Naive thymus-derived CD8-positive, alpha-beta T cell (primary cell): ENCODE results near the gene TSSC4. TPM values are rescaled to one million over a fixed set of nuclear protein-coding genes. Genes with fewer than 3 reads are reported as not detected.

Experiments used
- ATAC-seq, 2 donors: fragments of 150-1000 bp; cut with Tn5 transposase in 1 of 2; sonication (Bioruptor Pico), chemical (Tn5 transposase) in 1 of 2; 1 replicate in 1 of 2; 2 replicates in 1 of 2; pipeline ENCODE4 v1.10.0; 2021; ENCODE audit warnings: mild to moderate bottlenecking in 2 of 2, moderate library complexity in 2 of 2
- POLR2A ChIA-PET: fragments of 350-600 bp; sonication (Branson Sonifier 250); formaldehyde crosslinking; loops from one replicate; lab custom pipeline; 2021; ENCODE audit warnings: antibody characterized with exemption; lab: Charles Lee
- DNase-seq, 10 donors: peaks; one replicate each; pipeline versions ENCODE4 v3.0.0 to v3.0.0-alpha.2; 2020 to 2022
- H3K27ac Mint-ChIP-seq, 10 donors: one replicate each; pipeline ENCODE4 v1.8.0; 2020 to 2022; ENCODE audit warnings: mild to moderate bottlenecking in 10 of 10, mixed read lengths in 10 of 10, moderate library complexity in 4 of 10, inconsistent platforms in 1 of 10
- H3K27me3 Mint-ChIP-seq, 5 donors: one replicate each; pipeline ENCODE4 v1.8.0; 2021 to 2022; ENCODE audit warnings: mixed read lengths in 5 of 5
- H3K36me3 Mint-ChIP-seq, 3 donors: one replicate each; pipeline ENCODE4 v1.8.0; 2020 to 2022; ENCODE audit warnings: mixed read lengths in 3 of 3, mild to moderate bottlenecking in 2 of 3, inconsistent platforms in 1 of 3
- H3K4me1 Mint-ChIP-seq, 4 donors: one replicate each; pipeline ENCODE4 v1.8.0; 2021 to 2022; ENCODE audit warnings: mixed read lengths in 4 of 4
- H3K4me3 Mint-ChIP-seq, 10 donors: one replicate each; pipeline ENCODE4 v1.8.0; 2020 to 2022; ENCODE audit warnings: mild to moderate bottlenecking in 10 of 10, mixed read lengths in 10 of 10, moderate library complexity in 6 of 10, inconsistent platforms in 1 of 10
- H3K9me3 Mint-ChIP-seq, 9 donors: one replicate each; pipeline ENCODE4 v1.8.0; 2020 to 2022; ENCODE audit warnings: mixed read lengths in 9 of 9, mild to moderate bottlenecking in 3 of 9, inconsistent platforms in 1 of 9, moderate library complexity in 1 of 9
- polyA plus RNA-seq, 3 donors: library from polyadenylated mRNA; unstranded; fragments of 300-500 nt; fragmentation: Illumina TruSeq; gene quantifications; one replicate each; pipeline ENCODE4 v1.2.3, GENCODE V29; 2021
- total RNA-seq, 8 experiments: library from RNA in 2 of 8; stranded (reverse) in 2 of 8; gene quantifications; one replicate each; pipeline ENCODE4 v1.2.3 and lab custom pipeline; 2021 to 2026

Gene TSSC4
- total and polyA plus RNA-seq, 5 experiments from 2014 or later: 49.0 to 68.3 (median 56.6) TPM

DNA sequence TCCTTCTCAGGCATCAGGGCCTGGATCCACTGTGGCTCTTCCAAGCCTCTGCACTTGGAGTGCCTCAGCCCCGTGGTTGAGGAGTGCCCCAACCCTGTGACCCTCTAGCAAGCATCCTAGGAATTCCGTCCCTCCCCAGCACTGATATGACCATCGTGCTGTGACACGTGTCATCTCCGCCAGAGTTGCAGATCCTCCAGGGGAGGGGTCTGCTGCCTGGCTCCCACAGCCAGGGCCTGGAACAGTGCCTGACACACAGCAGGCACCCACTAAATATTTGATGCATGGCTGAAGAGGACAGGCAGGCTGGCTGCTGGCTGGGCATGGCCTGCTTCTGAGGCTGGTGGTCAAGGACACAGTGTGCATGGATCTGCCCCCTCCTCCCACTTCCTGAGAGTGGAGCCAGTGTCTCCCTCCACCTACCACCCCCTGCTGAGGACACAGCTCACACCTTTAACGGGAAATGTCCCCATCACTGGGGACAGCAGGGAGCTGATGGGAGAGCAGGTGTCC lies 25.2 kb upstream of the TSSC4 start:
- Mint-ChIP-seq H3K4me1 (peaks cover 5 to 23% (median 17%) of the 10 kb centered on the region in 4 donors), H3K27ac (peak overlapping the region in 2 of 10 donors; percentile 2 to 24), H3K9me3 (no peaks in the 10 kb centered on the region), H3K27me3 (no peaks in the 10 kb centered on the region), H3K4me3 (peak overlapping the region in 6 of 10 donors; percentile 30 to 80 (median 60)), H3K36me3 (peaks cover 0 to 4% (median 0%) of the 10 kb centered on the region in 3 donors)
- POLR2A ChIA-PET: interaction anchor here (0.6 to 1.8 kb wide), 3 partner anchors 12 to 637 kb away, joined by 3 to 5 read pairs (median 3); no protein-coding TSS in a partner anchor
- DNase-seq: no peak
- ATAC-seq: no peak

GRCh38 chr11:2375964-2376551 lies 24.5 kb upstream of the TSSC4 start:
- H3K36me3 Mint-ChIP-seq: peaks cover 0 to 4% (median 2%) of the 10 kb centered on the region in 3 donors
- peaks cover 9 to 30% (median 24%) of the 10 kb centered on the region in 4 donors for H3K4me1 Mint-ChIP-seq
- no peaks in the 10 kb centered on the region for H3K9me3 Mint-ChIP-seq
- H3K27me3 Mint-ChIP-seq: no peaks in the 10 kb centered on the region
- POLR2A ChIA-PET: interaction anchor here (1.4 to 2.4 kb wide), 4 partner anchors 11 to 77 kb away, joined by 4 to 18 read pairs (median 12); no protein-coding TSS in a partner anchor
- no peak for DNase-seq
- no peak for ATAC-seq
- peak overlapping the region in 4 of 10 donors; percentile 15 to 79 (median 48) for H3K27ac Mint-ChIP-seq
- peak overlapping the region; percentile 26 to 83 (median 64) for H3K4me3 Mint-ChIP-seq

- peak; percentile 72 to 83 for ATAC-seq
- H3K4me1 Mint-ChIP-seq: peaks cover 11 to 38% (median 32%) of the 10 kb centered on the region in 4 donors
- peaks cover 0 to 4% (median 2%) of the 10 kb centered on the region in 3 donors for H3K36me3 Mint-ChIP-seq
- H3K27ac Mint-ChIP-seq: peak within 1 kb of the TSS in 9 of 10 donors; percentile 43 to 92 (median 79)
- POLR2A ChIA-PET: interaction anchor here (1.0 to 2.4 kb wide), 6 partner anchors 10 to 78 kb away, joined by 3 to 18 read pairs (median 11); partner anchors contain the start of gene TSSC4
- H3K4me3 Mint-ChIP-seq: peak within 1 kb of the TSS; percentile 71 to 87 (median 80)
- H3K9me3 Mint-ChIP-seq: no peaks in the 10 kb centered on the region
- peak; percentile 43 to 75 (median 68) for DNase-seq
- H3K27me3 Mint-ChIP-seq: no peaks in the 10 kb centered on the region
Measured at GRCh38 chr11:2376751-2377451, 23.6 kb upstream of the TSSC4 start, which contains the start of gene CD81. TSS of gene CD81 (plus strand) at chr11:2377310. CDS start at chr11:2377550, 240 bp downstream.

DNA sequence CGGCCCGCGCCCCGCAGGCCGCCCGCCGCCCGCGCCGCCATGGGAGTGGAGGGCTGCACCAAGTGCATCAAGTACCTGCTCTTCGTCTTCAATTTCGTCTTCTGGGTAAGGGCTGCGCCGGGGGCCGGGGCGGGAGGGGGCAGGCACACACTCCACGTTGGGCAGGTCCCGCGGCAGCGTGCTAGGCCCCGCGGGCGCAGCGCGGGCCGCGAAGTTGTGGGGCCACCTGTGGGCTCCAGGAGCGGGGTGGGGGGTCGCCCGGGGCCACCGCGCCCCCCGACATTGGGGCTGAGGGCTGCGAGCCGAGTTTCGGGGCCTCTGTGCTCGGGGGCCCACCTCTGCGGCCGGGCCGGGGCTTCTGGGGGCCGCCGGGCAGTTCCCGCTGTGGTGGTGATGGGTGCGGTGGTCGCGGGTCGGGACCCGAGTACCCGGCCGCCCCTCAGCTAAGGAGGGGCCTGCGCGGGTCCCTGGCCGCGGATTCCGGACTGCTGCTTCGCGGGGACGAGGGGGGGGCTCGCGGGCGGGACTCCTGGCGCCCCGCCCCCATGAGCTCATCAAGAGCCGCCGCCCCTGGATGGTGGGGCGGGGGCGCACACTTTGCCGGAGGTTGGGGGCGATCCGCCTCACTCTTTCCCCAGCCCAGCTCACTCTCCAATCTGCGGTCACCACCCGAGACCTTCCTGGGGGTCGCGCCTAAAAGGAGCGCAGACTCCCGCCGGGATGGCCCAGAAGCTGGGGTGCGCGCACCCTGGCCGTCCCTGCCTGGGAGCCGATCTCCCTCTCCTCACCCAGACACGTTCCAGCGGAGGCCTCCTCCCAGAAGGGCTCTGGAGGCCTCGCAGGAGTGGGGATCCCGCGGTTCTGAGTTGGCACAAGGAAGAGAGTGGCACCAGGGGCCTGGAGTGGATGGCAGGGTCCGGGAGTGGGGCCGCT lies 22.8 kb upstream of the TSSC4 start:
- Mint-ChIP-seq H3K4me1 (peaks cover 11 to 46% (median 39%) of the 10 kb centered on the region in 4 donors), H3K4me3 (peak overlapping the region; percentile 71 to 87 (median 80)), H3K9me3 (no peaks in the 10 kb centered on the region), H3K27me3 (no peaks in the 10 kb centered on the region), H3K36me3 (peaks cover 0 to 4% (median 2%) of the 10 kb centered on the region in 3 donors), H3K27ac (peak overlapping the region in 9 of 10 donors; percentile 43 to 92 (median 79))
- DNase-seq: peak in 8 of 10 donors; percentile 20 to 75 (median 49)
- POLR2A ChIA-PET: interaction anchor here (1.0 to 2.4 kb wide), 9 partner anchors 9 to 78 kb away, joined by 3 to 18 read pairs (median 4); partner anchors contain the start of genes C11orf21, TSPAN32 and TSSC4
- ATAC-seq: peak; percentile 59 to 67

- Mint-ChIP-seq H3K9me3 (no peaks in the 10 kb centered on the region), H3K4me3 (peak overlapping the region; percentile 71 to 87 (median 80)), H3K27ac (peak overlapping the region; percentile 43 to 92 (median 78)), H3K27me3 (no peaks in the 10 kb centered on the region), H3K4me1 (peaks cover 15 to 51% (median 48%) of the 10 kb centered on the region in 4 donors), H3K36me3 (peaks cover 0 to 4% (median 2%) of the 10 kb centered on the region in 3 donors)
- no peak for ATAC-seq
- peak in 1 of 10 donors; percentile 3 for DNase-seq
- POLR2A ChIA-PET: interaction anchor here (1.0 to 2.4 kb wide), 7 partner anchors 8 to 79 kb away, joined by 3 to 18 read pairs (median 7); partner anchors contain the start of genes C11orf21, TSPAN32 and TSSC4
Measured at GRCh38 chr11:2378527-2379210, 21.9 kb upstream of the TSSC4 start.

GRCh38 chr11:2379466-2380174 lies 20.9 kb upstream of the TSSC4 start:
- Mint-ChIP-seq H3K27ac (peak overlapping the region in 2 of 10 donors; percentile 20 to 38), H3K9me3 (no peaks in the 10 kb centered on the region), H3K36me3 (peaks cover 0 to 4% (median 2%) of the 10 kb centered on the region in 3 donors), H3K4me1 (peaks cover 18 to 58% (median 56%) of the 10 kb centered on the region in 4 donors), H3K27me3 (no peaks in the 10 kb centered on the region), H3K4me3 (peak overlapping the region in 7 of 10 donors; percentile 18 to 87 (median 41))
- no peak for DNase-seq
- no peak for ATAC-seq
- POLR2A ChIA-PET: no interaction called here

DNA sequence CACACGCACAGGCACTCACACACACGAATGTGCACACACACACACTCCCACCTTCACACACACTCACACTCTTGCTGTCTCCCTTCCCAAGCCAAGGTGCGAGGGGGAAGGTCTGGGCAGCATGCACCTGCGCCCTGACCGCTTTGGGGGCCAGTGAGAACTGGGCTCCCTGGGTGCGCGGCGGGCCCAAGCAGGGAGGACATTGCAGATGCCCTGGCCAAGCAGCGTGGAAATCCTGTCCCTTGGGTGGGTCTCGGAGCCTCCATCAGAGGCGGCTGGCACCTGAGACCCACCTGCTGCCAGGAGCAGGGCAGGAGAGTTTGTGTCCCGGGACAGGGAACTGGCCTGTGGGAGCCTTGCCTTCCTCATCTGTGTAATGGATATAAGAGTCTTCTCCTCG lies 20.2 kb upstream of the TSSC4 start:
- peak in 1 of 10 donors; percentile 0 for DNase-seq
- peaks cover 0 to 4% (median 2%) of the 10 kb centered on the region in 3 donors for H3K36me3 Mint-ChIP-seq
- no peak for ATAC-seq
- H3K4me1 Mint-ChIP-seq: peaks cover 21 to 66% (median 63%) of the 10 kb centered on the region in 4 donors
- peak overlapping the region in 3 of 10 donors; percentile 38 to 83 (median 40) for H3K27ac Mint-ChIP-seq
- H3K27me3 Mint-ChIP-seq: no peaks in the 10 kb centered on the region
- H3K9me3 Mint-ChIP-seq: no peaks in the 10 kb centered on the region
- POLR2A ChIA-PET: no interaction called here
- H3K4me3 Mint-ChIP-seq: peak overlapping the region in 8 of 10 donors; percentile 9 to 81 (median 32)

- ATAC-seq (no peak), DNase-seq (peak in 1 of 10 donors; percentile 0)
- POLR2A ChIA-PET: no interaction called here
- Mint-ChIP-seq H3K4me1 (peaks cover 23 to 68% (median 67%) of the 10 kb centered on the region in 4 donors), H3K9me3 (no peaks in the 10 kb centered on the region), H3K27me3 (no peaks in the 10 kb centered on the region), H3K36me3 (peaks cover 0 to 4% (median 2%) of the 10 kb centered on the region in 3 donors), H3K27ac (peak overlapping the region in 2 of 10 donors; percentile 46 to 83), H3K4me3 (peak overlapping the region in 4 of 10 donors; percentile 9 to 70 (median 52))
Measured at GRCh38 chr11:2380807-2381350, 19.7 kb upstream of the TSSC4 start.

DNA sequence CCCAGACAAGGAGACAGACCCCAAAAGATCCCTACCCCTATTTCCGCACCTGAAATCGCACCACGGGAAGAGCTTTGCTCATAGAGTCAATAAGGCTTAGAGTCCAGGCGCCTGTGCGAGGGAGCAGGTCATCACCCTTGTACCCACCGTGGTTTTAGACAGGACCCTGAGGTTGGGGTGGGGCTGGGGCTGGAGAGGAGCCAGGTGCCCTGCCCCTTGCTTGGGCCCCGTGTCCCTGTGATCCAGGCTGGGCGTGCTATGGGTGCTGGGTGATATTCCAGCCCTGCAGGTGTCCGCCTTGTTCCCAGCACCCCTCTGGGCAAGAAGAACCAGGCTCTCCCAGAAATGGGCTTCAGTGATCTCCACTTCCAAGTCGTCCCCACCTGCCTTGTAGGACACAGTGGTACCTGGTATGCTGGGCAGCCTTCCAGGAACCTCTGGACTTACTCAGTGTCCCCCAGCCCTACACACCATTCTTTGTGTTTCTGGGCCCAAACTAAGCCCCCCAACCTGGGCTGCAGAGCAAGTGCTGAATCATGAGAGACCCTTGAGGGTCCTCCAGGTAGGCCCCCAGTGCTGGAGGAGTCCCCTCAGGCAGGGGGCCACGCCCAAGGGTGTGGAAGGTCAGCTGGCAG lies 18.9 kb upstream of the TSSC4 start:
- Mint-ChIP-seq H3K36me3 (peaks cover 0 to 2% (median 2%) of the 10 kb centered on the region in 3 donors), H3K9me3 (no peaks in the 10 kb centered on the region), H3K27me3 (no peaks in the 10 kb centered on the region), H3K27ac (peak overlapping the region in 2 of 10 donors; percentile 46 to 74), H3K4me3 (peak overlapping the region in 2 of 10 donors; percentile 10 to 57), H3K4me1 (peaks cover 26 to 74% (median 72%) of the 10 kb centered on the region in 4 donors)
- peak in 1 of 10 donors; percentile 0 for DNase-seq
- POLR2A ChIA-PET: no interaction called here
- no peak for ATAC-seq

DNA sequence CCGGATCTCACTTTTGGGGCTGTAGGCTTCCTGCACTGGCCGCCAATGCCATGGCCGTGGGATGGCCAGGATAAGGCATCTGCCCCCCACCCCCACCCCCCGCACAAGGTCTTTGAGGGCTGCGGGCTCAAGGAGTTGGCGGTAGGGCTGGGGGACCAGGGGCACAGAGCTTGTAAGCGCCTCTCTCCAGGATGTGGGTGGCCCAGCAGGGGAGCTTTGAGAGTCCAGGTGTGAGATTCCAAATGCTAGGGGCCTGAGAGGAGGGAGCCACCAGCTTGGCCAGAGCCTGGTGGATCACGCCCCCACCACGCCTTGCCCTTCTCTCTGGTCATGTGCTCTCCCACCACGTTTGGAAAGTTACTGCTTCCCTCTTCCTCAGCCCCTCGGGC lies 18.4 kb upstream of the TSSC4 start:
- peaks cover 26 to 79% (median 77%) of the 10 kb centered on the region in 4 donors for H3K4me1 Mint-ChIP-seq
- H3K36me3 Mint-ChIP-seq: peaks cover 0 to 2% (median 2%) of the 10 kb centered on the region in 3 donors
- DNase-seq: peak in 1 of 10 donors; percentile 1
- no peaks in the 10 kb centered on the region for H3K9me3 Mint-ChIP-seq
- H3K27ac Mint-ChIP-seq: peak overlapping the region in 2 of 10 donors; percentile 8 to 46
- no peaks in the 10 kb centered on the region for H3K27me3 Mint-ChIP-seq
- no peak for ATAC-seq
- POLR2A ChIA-PET: no interaction called here
- H3K4me3 Mint-ChIP-seq: peak overlapping the region in 1 of 10 donors; percentile 14
